ENCODE data around the gene PERCC1.

DNA sequence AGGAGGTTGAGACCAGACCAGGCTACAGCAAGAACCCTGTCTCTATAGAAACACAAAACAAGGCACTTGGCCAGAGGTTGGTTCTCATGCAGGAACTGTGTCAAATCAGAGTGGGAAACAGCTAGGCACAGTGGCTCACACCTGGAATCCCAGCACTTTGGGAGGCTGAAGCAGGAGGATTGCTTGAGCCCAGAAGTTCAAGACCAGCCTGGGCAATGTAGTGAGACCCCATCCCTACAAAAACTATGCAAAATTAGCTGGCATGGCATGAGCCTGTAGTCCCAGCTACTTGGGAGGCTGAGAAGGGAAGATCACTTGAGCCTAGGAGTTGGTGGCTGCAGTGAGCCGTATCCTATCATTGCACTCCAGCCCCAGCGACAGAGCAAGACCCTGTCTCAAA lies 18.0 kb upstream of the PERCC1 start:
- TF ChIP-seq CTCF (IDR thresholded peaks at IDR 0.05; ENCODE audit: low read depth, low read length, poor library complexity, severe bottlenecking), result no peak
- TF ChIP-seq EZH2phosphoT487 (IDR thresholded peaks at IDR 0.05; ENCODE audit: borderline replicate concordance, low read length), result no peak
